COLO668 (cell line): ENCODE measurements around the gene SRRT.
"Not testable (repeated sequence)": the region's sequence is repeated elsewhere in the genome, so short reads cannot be mapped to it uniquely, and the experiment has no call there.

ENCODE experiments used
- DNase-seq: peaks from one replicate; lab custom pipeline; 2025; ENCODE audit not compliant: unreplicated experiment; lab: John Stamatoyannopoulos, UW

The SRRT gene

GRCh38 chr7:100854146-100854895, 20.6 kb upstream of the SRRT start:
- DNase-seq: no peak

- DNase-seq: not testable (repeated sequence)
These were observed 20.0 kb upstream of the SRRT start for GRCh38 chr7:100854899-100855298.

- no peak for DNase-seq
These were observed 19.4 kb upstream of the SRRT start for GRCh38 chr7:100855515-100855914.

- DNase-seq: no peak
These were observed 18.0 kb upstream of the SRRT start for GRCh38 chr7:100856871-100857282.

- DNase-seq: no peak
These were observed 15.0 kb upstream of the SRRT start for GRCh38 chr7:100859856-100860255.

GRCh38 chr7:100860702-100861615, 13.9 kb upstream of the SRRT start:
- no peak for DNase-seq

GRCh38 chr7:100861616-100861985, 13.3 kb upstream of the SRRT start:
- no peak for DNase-seq

- DNase-seq: no peak
These were observed 11.4 kb upstream of the SRRT start for GRCh38 chr7:100863406-100863950.

GRCh38 chr7:100864263-100864845, 10.5 kb upstream of the SRRT start:
- DNase-seq: no peak

GRCh38 chr7:100865372-100865911, 9.5 kb upstream of the SRRT start:
- no peak for DNase-seq

- no peak for DNase-seq
These were observed 8.8 kb upstream of the SRRT start for GRCh38 chr7:100865938-100866728.

GRCh38 chr7:100866729-100867039, 8.2 kb upstream of the SRRT start:
- DNase-seq: no peak

GRCh38 chr7:100867040-100867775, 7.7 kb upstream of the SRRT start, which contains the start of gene TRIP6:
TSS of gene TRIP6 (plus strand) at chr7:100867387. CDS start at chr7:100867498, 111 bp downstream.
- no peak for DNase-seq

- DNase-seq: no peak
These were observed 7.0 kb upstream of the SRRT start for GRCh38 chr7:100867776-100868485.

GRCh38 chr7:100873599-100874299, 1.2 kb upstream of the SRRT start:
- no peak for DNase-seq

GRCh38 chr7:100874300-100874576, 665 bp upstream of the SRRT start:
- DNase-seq: no peak

GRCh38 chr7:100875356-100875751, 451 bp downstream of the SRRT start:
- peak; percentile 48 for DNase-seq

GRCh38 chr7:100878013-100878412, 3.1 kb downstream of the SRRT start:
- no peak for DNase-seq

- DNase-seq: no peak
These were observed 3.8 kb downstream of the SRRT start for GRCh38 chr7:100878685-100879084.
